Thoracic aorta (tissue), 2 donors: Measurements from ENCODE around the gene HS1BP3. TPM values are rescaled to one million over a fixed set of nuclear protein-coding genes. Genes with fewer than 3 reads are reported as not detected.

Experiments used
- ATAC-seq: fragments of 150-250 bp; one replicate; pipeline ENCODE4 v1.8.0; 2017; ENCODE audit warnings: low read depth; ENCODE audit not compliant: insufficient number of reproducible peaks, low FRiP score
- DNase-seq: peaks from one replicate; pipeline ENCODE4 v3.0.0-alpha.2; 2020; ENCODE audit warnings: low spot score
- H3K27ac ChIP-seq, 2 donors: fragments of 200-600 bp; sonication (generic); 1 replicate in 1 of 2; 2 replicates in 1 of 2; pipeline ENCODE4 v1.5.1; 2016; ENCODE audit warnings: mild to moderate bottlenecking in 2 of 2, moderate library complexity in 2 of 2
- H3K27me3 ChIP-seq: fragments of 200-600 bp; sonication (generic); replicated peaks from 2 replicates; pipeline ENCODE4 v1.6.0; 2016; ENCODE audit warnings: mild to moderate bottlenecking; ENCODE audit not compliant: insufficient read depth
- H3K36me3 ChIP-seq: fragments of 200-600 bp; sonication (generic); one replicate; pipeline ENCODE4 v1.5.1; 2016
- H3K4me1 ChIP-seq, 2 donors: fragments of 200-600 bp; sonication (generic); 1 replicate in 1 of 2; 2 replicates in 1 of 2; pipeline versions ENCODE4 v1.5.1 to v1.6.0; 2016; ENCODE audit warnings: low read depth in 2 of 2, mild to moderate bottlenecking in 1 of 2; ENCODE audit not compliant: control insufficient read depth in 1 of 2
- H3K4me3 ChIP-seq: fragments of 200-600 bp; sonication (generic); 2 replicates; pipeline ENCODE4 v1.5.1; 2016; ENCODE audit warnings: mild to moderate bottlenecking
- H3K9me3 ChIP-seq: fragments of 200-600 bp; sonication (generic); 2 replicates; pipeline ENCODE4 v1.5.1; 2016
- total RNA-seq, 2 donors: library from RNA; depleted of rRNA; stranded (reverse); fragments of >200 nt; gene quantifications; one replicate each; pipeline versions ENCODE4 v1.1.0 to v1.2.3, GENCODE V29; 2016
- TF ChIP-seq, protein P1 (sequence below): fragments of 200-600 bp; sonication (generic); IDR thresholded peaks from one replicate; pipeline ENCODE4 v1.5.1; 2019; ENCODE audit warnings: antibody characterized with exemption

Gene HS1BP3
- total RNA-seq, 2 donors from 2014 or later: 40.7 to 65.8 TPM

DNA sequence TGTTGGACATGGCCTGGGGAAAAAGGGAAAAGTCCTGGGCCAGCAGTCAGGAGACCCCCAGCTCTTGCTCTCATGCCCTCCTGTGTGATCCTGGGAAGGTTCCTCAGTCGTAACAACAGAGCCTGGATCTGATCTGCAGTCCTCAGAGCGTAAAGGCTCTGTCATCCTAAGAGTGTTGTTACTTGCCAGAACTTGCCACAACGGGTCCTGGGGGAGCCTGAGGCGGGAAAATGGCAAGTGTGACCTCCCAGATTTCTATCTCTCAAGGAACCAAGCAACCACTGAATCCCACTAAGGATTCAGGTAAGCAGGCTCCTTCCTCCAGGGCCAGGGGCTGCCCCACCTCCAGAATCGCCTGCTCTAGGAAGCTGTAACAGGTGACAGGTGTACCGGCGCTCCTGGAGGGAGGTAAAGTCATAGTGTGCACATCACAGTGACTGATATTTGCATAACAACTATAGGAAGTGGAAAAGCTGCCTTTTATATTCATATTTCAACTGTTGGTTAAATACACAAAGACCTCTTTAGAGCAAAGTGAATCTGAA lies 18.4 kb downstream of the HS1BP3 start:
- DNase-seq: no peak

DNA sequence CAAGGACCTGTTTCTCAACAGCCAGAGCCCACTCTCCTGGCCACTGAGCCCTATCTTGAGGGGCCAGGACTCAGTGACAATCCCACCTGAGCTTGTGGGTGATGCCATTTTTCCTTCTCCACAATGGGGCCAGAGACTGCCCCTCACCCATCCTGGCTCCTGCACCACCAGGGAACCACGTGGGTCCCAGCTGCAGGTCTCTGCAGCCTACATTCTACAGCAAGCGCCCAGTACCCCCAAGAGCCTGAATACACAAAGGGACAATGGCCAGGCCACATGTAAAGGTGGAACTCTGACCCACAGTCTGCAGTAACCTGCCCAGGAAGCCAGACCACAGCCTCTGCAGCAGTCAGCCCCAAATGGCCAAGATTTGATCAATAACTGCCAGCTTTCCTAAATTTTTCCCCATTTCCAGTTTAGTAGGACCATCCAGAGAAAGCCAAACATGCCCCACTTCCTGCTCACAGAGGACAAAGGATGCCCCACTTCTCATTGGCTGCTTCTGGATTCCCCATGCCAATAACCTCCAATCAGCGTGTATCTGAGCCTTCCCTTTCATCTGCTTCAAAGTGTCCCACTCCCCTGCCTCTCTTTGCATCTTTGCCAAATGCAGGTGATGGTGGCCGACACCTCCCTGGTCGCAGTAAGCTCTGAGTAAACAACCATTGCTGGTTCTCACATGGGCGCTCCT lies 19.1 kb downstream of the HS1BP3 start:
- Histone ChIP-seq H3K4me3 (no peak overlapping the region), H3K9me3 (no peaks in the 10 kb centered on the region), H3K36me3 (peaks cover 6% of the 10 kb centered on the region), H3K4me1 (peaks cover 22 to 49% of the 10 kb centered on the region in 2 donors), H3K27ac (no peak overlapping the region), H3K27me3 (no peaks in the 10 kb centered on the region)
- ATAC-seq (no peak), DNase-seq (no peak)
- TF ChIP-seq, protein P1, sequence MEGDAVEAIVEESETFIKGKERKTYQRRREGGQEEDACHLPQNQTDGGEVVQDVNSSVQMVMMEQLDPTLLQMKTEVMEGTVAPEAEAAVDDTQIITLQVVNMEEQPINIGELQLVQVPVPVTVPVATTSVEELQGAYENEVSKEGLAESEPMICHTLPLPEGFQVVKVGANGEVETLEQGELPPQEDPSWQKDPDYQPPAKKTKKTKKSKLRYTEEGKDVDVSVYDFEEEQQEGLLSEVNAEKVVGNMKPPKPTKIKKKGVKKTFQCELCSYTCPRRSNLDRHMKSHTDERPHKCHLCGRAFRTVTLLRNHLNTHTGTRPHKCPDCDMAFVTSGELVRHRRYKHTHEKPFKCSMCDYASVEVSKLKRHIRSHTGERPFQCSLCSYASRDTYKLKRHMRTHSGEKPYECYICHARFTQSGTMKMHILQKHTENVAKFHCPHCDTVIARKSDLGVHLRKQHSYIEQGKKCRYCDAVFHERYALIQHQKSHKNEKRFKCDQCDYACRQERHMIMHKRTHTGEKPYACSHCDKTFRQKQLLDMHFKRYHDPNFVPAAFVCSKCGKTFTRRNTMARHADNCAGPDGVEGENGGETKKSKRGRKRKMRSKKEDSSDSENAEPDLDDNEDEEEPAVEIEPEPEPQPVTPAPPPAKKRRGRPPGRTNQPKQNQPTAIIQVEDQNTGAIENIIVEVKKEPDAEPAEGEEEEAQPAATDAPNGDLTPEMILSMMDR: no peak

More for the DNA sequence above, 18.4 kb downstream of the HS1BP3 start:
- peaks cover 6% of the 10 kb centered on the region for H3K36me3 ChIP-seq
- H3K4me3 ChIP-seq: no peak overlapping the region
- ATAC-seq: no peak
- TF ChIP-seq, protein P1: no peak
- H3K27me3 ChIP-seq: no peaks in the 10 kb centered on the region
- peak overlapping the region in 1 of 2 donors; percentile 98 for H3K27ac ChIP-seq
- H3K4me1 ChIP-seq: peaks cover 25 to 48% of the 10 kb centered on the region in 2 donors
- no peaks in the 10 kb centered on the region for H3K9me3 ChIP-seq

DNA sequence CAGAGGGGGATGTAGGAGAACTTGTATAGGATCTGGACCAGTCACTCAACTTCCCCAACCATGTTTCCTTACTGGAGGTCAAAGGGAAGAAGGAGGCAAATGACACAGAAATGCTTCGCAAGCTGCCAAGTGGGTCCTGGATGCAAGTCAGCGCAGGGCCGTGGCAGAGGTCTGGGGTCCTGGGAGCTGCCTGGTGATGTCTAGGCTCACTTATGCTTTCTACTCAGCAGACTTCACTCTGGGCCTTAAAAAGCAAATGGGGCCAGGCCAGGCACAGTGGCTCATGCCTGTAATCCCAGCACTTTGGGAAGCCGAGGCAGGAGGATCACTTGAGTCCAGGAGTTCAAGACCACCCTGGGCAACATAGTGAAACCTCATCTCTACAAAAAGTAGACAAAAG lies 19.9 kb downstream of the HS1BP3 start:
- DNase-seq: no peak
- peaks cover 6% of the 10 kb centered on the region for H3K36me3 ChIP-seq
- H3K27me3 ChIP-seq: no peaks in the 10 kb centered on the region
- no peaks in the 10 kb centered on the region for H3K9me3 ChIP-seq
- no peak for ATAC-seq
- TF ChIP-seq, protein P1: no peak
- no peak overlapping the region for H3K27ac ChIP-seq
- no peak overlapping the region for H3K4me3 ChIP-seq
- peaks cover 14 to 48% of the 10 kb centered on the region in 2 donors for H3K4me1 ChIP-seq

DNA sequence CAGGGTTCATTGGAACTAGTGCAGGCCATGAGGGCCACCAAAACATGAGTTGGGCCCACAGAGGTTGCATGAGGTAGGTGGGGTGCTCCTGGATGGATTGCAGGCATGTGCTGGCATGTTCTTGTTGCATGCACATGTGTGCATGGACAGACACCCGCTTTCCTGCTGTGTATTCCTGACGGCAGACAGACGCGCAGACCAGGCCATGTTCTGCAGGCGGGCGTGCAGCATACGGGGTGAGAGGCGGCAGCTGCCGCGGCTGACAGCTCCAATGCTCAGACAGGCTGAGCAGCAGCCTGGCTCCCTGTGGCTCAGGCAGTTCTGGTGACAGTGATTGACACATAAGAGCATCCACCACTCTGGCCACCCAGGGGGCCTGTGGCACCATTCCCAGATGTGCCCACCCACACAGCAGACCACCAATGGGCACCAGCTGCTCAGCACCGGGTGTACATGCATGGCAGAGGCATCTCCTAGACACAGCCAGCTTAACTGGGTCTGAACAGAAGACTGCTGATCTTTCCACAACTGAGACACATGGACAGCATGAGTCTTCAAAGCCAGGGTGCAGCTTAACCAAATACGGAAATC lies 21.2 kb downstream of the HS1BP3 start:
- Histone ChIP-seq H3K36me3 (peaks cover 11% of the 10 kb centered on the region), H3K4me1 (peaks cover 7 to 35% of the 10 kb centered on the region in 2 donors), H3K27me3 (no peaks in the 10 kb centered on the region), H3K4me3 (no peak overlapping the region), H3K27ac (no peak overlapping the region), H3K9me3 (no peaks in the 10 kb centered on the region)
- DNase-seq: no peak
- no peak for ATAC-seq
- TF ChIP-seq, protein P1: no peak

DNA sequence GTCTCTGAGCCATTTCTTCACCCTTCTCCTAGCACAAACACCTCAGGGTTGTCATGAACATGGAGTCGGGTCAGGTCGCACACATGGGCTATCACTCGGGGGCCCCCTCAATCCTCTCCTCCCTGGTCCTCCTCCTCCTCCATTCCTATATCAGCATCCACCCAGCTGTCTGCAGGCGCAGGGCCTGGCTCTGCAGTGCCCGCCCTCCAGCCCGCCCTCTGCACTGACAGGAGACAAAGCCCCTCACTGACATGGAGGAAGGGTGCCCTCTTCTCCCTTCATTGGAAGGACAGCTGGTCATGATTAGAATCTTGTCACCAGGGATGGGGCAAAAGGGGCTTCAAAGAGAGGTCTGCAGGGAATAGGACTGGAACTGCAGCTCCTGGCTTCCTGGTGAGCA lies 21.7 kb downstream of the HS1BP3 start:
- peaks cover 2 to 30% of the 10 kb centered on the region in 2 donors for H3K4me1 ChIP-seq
- no peaks in the 10 kb centered on the region for H3K27me3 ChIP-seq
- H3K9me3 ChIP-seq: no peaks in the 10 kb centered on the region
- no peak for DNase-seq
- no peak for ATAC-seq
- TF ChIP-seq, protein P1: no peak
- peaks cover 16% of the 10 kb centered on the region for H3K36me3 ChIP-seq
- no peak overlapping the region for H3K27ac ChIP-seq
- H3K4me3 ChIP-seq: no peak overlapping the region
